Measurements from ENCODE around the gene SPRR1A.

Gene SPRR1A

GRCh38 chr1:153030895-153031294, 47.0 kb downstream of the SPRR1A start, which contains the start of gene SPRR1B:
Gene SPRR1B (plus strand): TSS chr1:153031203. CDS start chr1:153032346, 1,143 bp downstream.
- no peak for DNase-seq (ENCODE audit: low read depth)

- no peak for DNase-seq (ENCODE audit: low read depth)
Observed at GRCh38 chr1:153032073-153032472, 48.2 kb downstream of the SPRR1A start.

DNA sequence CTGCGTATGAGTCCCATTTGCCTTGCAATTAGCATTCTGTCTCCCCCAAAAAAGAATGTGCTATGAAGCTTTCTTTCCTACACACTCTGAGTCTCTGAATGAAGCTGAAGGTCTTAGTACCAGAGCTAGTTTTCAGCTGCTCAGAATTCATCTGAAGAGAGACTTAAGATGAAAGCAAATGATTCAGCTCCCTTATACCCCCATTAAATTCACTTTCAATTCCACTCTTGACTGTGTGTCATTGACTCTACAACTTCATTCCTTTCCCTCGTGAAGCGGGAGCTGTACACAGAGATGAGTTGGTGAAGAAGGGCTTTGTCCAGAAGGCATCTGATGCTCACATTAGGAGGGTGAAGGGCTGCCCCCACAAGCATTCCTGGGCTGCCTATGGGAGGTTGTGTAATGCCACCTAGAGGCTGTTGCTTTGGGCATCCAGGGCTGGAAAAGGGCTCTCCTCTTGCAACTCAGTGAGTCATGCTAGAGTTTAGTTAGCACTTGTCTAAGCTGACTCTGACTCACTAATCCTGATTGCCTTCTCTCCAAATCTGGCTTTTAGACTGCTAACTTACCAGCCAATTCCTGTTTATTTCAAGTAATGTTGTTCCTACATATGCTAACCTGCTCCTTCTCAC, 48.9 kb downstream of the SPRR1A start:
- no peak for DNase-seq (ENCODE audit: low read depth)

DNA sequence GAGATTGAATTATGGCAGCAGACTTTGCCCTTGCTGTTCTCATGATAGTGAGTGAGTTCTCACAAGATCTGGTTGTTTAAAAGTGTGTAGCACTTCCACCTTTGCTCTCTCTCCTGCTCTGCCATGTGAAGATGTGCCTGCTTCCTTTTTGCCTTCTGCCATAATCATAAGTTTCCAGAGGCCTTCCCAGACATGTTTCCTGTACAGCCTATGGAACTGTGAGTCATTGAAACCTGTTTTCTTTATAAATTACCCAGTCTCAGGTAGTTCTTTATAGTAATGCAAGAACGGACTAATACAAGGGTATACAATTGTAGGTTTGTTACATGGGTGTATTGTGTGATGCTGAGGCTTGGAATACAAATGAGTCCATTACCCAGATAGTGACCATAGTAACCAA, 51.3 kb downstream of the SPRR1A start:
- no peak for DNase-seq (ENCODE audit: low read depth)
